ENCODE measurements around the gene TANK.

DNA sequence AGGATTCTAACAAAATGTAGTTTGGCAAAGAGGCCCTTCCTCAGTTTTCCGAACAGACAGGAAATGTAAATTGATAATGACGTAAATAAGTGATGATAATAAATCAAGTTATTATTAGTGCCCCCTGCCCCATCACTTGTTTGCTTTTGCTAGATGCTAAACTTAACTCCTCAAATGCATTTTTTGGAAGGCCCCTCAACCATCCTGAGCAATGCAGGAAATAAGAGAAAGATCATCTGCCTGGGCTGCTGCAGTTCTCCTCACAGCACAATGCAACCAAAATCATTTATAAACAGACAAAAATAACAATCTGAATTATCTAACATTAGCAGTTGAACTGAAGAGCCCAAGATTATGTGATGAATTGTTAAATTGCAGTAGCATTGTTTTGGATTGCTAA, 85.4 kb downstream of the TANK start:
- TF ChIP-seq, protein P1, sequence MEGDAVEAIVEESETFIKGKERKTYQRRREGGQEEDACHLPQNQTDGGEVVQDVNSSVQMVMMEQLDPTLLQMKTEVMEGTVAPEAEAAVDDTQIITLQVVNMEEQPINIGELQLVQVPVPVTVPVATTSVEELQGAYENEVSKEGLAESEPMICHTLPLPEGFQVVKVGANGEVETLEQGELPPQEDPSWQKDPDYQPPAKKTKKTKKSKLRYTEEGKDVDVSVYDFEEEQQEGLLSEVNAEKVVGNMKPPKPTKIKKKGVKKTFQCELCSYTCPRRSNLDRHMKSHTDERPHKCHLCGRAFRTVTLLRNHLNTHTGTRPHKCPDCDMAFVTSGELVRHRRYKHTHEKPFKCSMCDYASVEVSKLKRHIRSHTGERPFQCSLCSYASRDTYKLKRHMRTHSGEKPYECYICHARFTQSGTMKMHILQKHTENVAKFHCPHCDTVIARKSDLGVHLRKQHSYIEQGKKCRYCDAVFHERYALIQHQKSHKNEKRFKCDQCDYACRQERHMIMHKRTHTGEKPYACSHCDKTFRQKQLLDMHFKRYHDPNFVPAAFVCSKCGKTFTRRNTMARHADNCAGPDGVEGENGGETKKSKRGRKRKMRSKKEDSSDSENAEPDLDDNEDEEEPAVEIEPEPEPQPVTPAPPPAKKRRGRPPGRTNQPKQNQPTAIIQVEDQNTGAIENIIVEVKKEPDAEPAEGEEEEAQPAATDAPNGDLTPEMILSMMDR (conservative IDR thresholded peaks at IDR 0.05; ENCODE audit: low read length) = no peak
- TF ChIP-seq EZH2phosphoT487 (IDR thresholded peaks at IDR 0.05; ENCODE audit: borderline replicate concordance, low read depth, low read length) = no peak

Measured in OCI-LY7 (cell line).